ENCODE results near the gene ADAMTS17.

The ADAMTS17 gene

GRCh38 chr15:99963096-99963825 is 378.5 kb downstream of the ADAMTS17 start:
- H3K4me1 ChIP-seq (ENCODE audit: control insufficient read depth, low read length), result no peaks in the 10 kb centered on the region
- no peaks in the 10 kb centered on the region for H3F3A ChIP-seq (ENCODE audit: control insufficient read depth, insufficient read depth)
- H3K9me2 ChIP-seq (replicated peaks; ENCODE audit: control insufficient read depth, low read length), result no peaks in the 10 kb centered on the region
- no peak overlapping the region for H3K4me2 ChIP-seq (ENCODE audit: low read length)
- H3K36me3 ChIP-seq (ENCODE audit: control insufficient read depth, low read length), result no peaks in the 10 kb centered on the region
- H3K79me2 ChIP-seq (ENCODE audit: control insufficient read depth, low read length), result no peaks in the 10 kb centered on the region
- H3K9me3 ChIP-seq (ENCODE audit: control insufficient read depth, insufficient read depth, low read length), result no peaks in the 10 kb centered on the region
- no peak for TF ChIP-seq EZH2phosphoT487 (IDR thresholded peaks at IDR 0.05; ENCODE audit: borderline replicate concordance, low read length)
- TF ChIP-seq, protein P1, sequence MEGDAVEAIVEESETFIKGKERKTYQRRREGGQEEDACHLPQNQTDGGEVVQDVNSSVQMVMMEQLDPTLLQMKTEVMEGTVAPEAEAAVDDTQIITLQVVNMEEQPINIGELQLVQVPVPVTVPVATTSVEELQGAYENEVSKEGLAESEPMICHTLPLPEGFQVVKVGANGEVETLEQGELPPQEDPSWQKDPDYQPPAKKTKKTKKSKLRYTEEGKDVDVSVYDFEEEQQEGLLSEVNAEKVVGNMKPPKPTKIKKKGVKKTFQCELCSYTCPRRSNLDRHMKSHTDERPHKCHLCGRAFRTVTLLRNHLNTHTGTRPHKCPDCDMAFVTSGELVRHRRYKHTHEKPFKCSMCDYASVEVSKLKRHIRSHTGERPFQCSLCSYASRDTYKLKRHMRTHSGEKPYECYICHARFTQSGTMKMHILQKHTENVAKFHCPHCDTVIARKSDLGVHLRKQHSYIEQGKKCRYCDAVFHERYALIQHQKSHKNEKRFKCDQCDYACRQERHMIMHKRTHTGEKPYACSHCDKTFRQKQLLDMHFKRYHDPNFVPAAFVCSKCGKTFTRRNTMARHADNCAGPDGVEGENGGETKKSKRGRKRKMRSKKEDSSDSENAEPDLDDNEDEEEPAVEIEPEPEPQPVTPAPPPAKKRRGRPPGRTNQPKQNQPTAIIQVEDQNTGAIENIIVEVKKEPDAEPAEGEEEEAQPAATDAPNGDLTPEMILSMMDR (IDR thresholded peaks at IDR 0.05; ENCODE audit: low read depth, low read length, poor library complexity, severe bottlenecking), result no peak
- no peak overlapping the region for H3K27ac ChIP-seq (ENCODE audit: low read depth, low read length)
- H3K4me3 ChIP-seq (ENCODE audit: low read length), result no peak overlapping the region
- no peaks in the 10 kb centered on the region for H3K27me3 ChIP-seq (ENCODE audit: control insufficient read depth, low read length)
- H4K20me1 ChIP-seq (ENCODE audit: control insufficient read depth, insufficient read depth, low read depth, low read length), result no peaks in the 10 kb centered on the region

DNA sequence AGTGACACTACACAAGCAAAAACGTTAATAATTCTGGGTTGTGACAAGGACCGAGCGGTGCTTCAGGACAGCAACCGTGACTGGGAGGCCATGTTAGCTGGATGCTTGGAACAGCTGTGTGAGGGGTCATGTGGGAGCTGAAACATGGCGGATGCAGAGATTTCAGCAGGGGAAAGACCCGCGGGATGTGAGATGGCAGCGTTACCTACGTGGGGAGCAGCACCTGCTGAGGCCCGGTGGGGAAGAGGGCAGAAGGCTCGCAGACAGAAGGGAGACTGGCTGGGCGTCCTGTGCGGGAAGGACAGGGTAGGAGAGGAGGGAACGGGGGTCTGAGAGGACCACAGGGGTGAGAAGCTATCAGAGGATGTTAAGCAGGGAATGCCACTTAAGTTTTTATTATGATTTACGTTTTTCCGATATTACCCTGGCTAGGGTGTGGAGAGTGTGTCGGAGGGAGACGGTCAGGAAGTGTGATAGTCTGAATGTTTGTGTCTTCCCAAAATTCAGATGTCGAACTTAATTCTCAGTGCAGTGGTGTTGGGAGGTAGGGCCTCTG is 379.7 kb downstream of the ADAMTS17 start:
- TF ChIP-seq, protein P1 (IDR thresholded peaks at IDR 0.05; ENCODE audit: low read depth, low read length, poor library complexity, severe bottlenecking), result no peak
- no peak for TF ChIP-seq EZH2phosphoT487 (IDR thresholded peaks at IDR 0.05; ENCODE audit: borderline replicate concordance, low read length)
- H3K79me2 ChIP-seq (ENCODE audit: control insufficient read depth, low read length), result no peaks in the 10 kb centered on the region
- no peaks in the 10 kb centered on the region for H4K20me1 ChIP-seq (ENCODE audit: control insufficient read depth, insufficient read depth, low read depth, low read length)
- H3K9me3 ChIP-seq (ENCODE audit: control insufficient read depth, insufficient read depth, low read length), result no peaks in the 10 kb centered on the region
- no peaks in the 10 kb centered on the region for H3K4me1 ChIP-seq (ENCODE audit: control insufficient read depth, low read length)
- H3K27ac ChIP-seq (ENCODE audit: low read depth, low read length), result no peak overlapping the region
- no peaks in the 10 kb centered on the region for H3K9me2 ChIP-seq (replicated peaks; ENCODE audit: control insufficient read depth, low read length)
- no peaks in the 10 kb centered on the region for H3F3A ChIP-seq (ENCODE audit: control insufficient read depth, insufficient read depth)
- H3K4me3 ChIP-seq (ENCODE audit: low read length), result no peak overlapping the region
- no peak overlapping the region for H3K4me2 ChIP-seq (ENCODE audit: low read length)
- H3K27me3 ChIP-seq (ENCODE audit: control insufficient read depth, low read length), result no peaks in the 10 kb centered on the region
- no peaks in the 10 kb centered on the region for H3K36me3 ChIP-seq (ENCODE audit: control insufficient read depth, low read length)

DNA sequence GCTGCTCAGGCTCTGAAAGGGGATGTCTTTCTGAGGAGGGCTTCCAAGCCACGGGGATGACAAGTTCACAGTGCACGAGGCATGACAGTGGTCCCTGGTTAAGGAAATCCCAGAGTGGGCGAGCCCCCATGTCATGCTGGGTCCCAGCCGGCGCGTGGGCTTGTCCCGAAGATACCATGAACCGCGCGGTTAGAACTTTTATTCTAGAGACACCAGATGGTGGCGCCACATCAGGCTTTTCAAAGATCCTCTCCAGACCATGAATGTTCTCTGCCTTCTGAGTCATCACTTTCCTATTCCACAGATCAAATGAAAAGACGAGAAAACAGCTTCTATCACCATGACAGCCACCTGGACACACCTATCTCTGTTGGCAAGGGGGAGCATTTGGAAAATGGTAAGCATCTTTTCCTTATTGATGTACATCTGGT is 380.7 kb downstream of the ADAMTS17 start:
- Histone ChIP-seq H3K9me3 (ENCODE audit: control insufficient read depth, insufficient read depth, low read length) (no peaks in the 10 kb centered on the region), H3K4me2 (ENCODE audit: low read length) (no peak overlapping the region), H3K79me2 (ENCODE audit: control insufficient read depth, low read length) (no peaks in the 10 kb centered on the region), H3F3A (ENCODE audit: control insufficient read depth, insufficient read depth) (no peaks in the 10 kb centered on the region), H4K20me1 (ENCODE audit: control insufficient read depth, insufficient read depth, low read depth, low read length) (no peaks in the 10 kb centered on the region), H3K4me3 (ENCODE audit: low read length) (no peak overlapping the region), H3K36me3 (ENCODE audit: control insufficient read depth, low read length) (no peaks in the 10 kb centered on the region), H3K4me1 (ENCODE audit: control insufficient read depth, low read length) (no peaks in the 10 kb centered on the region), H3K9me2 (replicated peaks; ENCODE audit: control insufficient read depth, low read length) (no peaks in the 10 kb centered on the region), H3K27me3 (ENCODE audit: control insufficient read depth, low read length) (no peaks in the 10 kb centered on the region), H3K27ac (ENCODE audit: low read depth, low read length) (no peak overlapping the region)
- TF ChIP-seq, protein P1 (IDR thresholded peaks at IDR 0.05; ENCODE audit: low read depth, low read length, poor library complexity, severe bottlenecking), result peak; percentile 29
- no peak for TF ChIP-seq EZH2phosphoT487 (IDR thresholded peaks at IDR 0.05; ENCODE audit: borderline replicate concordance, low read length)

Data from DOHH2 (cell line).